Measurements from ENCODE around the gene AMFR.

DNA sequence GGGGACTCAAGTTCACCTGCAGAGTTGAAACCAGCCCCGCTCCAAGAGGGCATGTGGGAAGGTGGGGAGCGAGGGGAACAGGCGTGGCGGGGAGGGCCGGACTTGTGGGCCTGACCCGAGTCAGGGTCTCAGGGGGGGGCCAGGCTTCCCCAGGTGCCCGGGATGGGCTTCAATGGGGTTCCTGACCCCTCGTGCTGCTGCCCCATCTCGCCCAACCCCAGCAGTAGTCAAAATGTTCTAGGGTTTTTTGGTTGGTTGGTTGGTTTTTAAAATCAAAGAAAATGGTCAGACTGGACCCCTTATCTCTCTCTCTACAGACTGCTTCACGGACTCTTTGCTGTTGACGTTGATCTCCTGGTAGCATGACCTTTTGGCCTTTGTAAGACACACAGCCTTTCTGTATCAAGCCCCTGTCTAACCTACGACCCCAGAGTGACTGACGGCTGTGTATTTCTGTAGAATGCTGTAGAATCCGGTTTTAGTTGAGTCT is 69.5 kb downstream of the AMFR start:
- TF ChIP-seq, protein P1, sequence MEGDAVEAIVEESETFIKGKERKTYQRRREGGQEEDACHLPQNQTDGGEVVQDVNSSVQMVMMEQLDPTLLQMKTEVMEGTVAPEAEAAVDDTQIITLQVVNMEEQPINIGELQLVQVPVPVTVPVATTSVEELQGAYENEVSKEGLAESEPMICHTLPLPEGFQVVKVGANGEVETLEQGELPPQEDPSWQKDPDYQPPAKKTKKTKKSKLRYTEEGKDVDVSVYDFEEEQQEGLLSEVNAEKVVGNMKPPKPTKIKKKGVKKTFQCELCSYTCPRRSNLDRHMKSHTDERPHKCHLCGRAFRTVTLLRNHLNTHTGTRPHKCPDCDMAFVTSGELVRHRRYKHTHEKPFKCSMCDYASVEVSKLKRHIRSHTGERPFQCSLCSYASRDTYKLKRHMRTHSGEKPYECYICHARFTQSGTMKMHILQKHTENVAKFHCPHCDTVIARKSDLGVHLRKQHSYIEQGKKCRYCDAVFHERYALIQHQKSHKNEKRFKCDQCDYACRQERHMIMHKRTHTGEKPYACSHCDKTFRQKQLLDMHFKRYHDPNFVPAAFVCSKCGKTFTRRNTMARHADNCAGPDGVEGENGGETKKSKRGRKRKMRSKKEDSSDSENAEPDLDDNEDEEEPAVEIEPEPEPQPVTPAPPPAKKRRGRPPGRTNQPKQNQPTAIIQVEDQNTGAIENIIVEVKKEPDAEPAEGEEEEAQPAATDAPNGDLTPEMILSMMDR (conservative IDR thresholded peaks at IDR 0.05; ENCODE audit: low read depth, low read length): no peak
- TF ChIP-seq EZH2 (IDR thresholded peaks at IDR 0.05; ENCODE audit: borderline replicate concordance, low read depth, low read length, poor library complexity, severe bottlenecking): no peak
